Measurements from ENCODE around the gene NMT2.

NMT2 gene

GRCh38 chr10:15118615-15119014 is 49.9 kb downstream of the NMT2 start:
- Histone ChIP-seq H3K9me3 (ENCODE audit: control insufficient read depth, low read length) (no peaks in the 10 kb centered on the region), H3K4me1 (ENCODE audit: control insufficient read depth, insufficient read depth, low read length, poor library complexity, severe bottlenecking) (no peaks in the 10 kb centered on the region), H3K36me3 (ENCODE audit: control insufficient read depth, insufficient read depth, low read length) (peaks cover 58% of the 10 kb centered on the region), H3K27ac (ENCODE audit: low read depth, low read length, severe bottlenecking) (no peak overlapping the region), H3K4me3 (ENCODE audit: extremely low read depth, insufficient read depth, low read length, poor library complexity, severe bottlenecking) (no peak overlapping the region)
- whole genome bisulfite sequencing, 2 experiments (ENCODE audit: insufficient coverage in 2 of 2), result 86% methylated on average over 1 of the region's 1 CpG; no CpG with 5 or more reads in 1 of the 2 experiments

DNA sequence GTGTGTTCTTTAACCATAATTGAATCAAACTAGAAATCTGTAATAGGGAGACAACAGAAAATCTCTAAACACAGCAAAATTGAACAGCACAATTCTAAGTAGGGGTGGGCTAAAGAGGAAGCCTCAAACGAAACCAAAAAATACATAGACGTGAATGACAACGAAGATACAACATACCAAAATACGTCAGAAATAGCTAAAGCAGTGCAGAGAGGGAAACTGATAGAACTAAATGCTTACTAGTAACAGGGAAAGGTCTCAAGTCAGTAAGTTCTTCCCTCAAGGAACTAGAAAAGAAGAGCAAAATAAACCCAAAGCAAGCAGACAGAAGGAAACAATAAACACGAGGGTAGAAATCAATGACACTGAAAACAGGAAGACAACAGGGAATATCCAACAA is 52.3 kb downstream of the NMT2 start:
- H3K4me1 ChIP-seq (ENCODE audit: control insufficient read depth, insufficient read depth, low read length, poor library complexity, severe bottlenecking), result no peaks in the 10 kb centered on the region
- H3K27ac ChIP-seq (ENCODE audit: low read depth, low read length, severe bottlenecking), result no peak overlapping the region
- no peak overlapping the region for H3K4me3 ChIP-seq (ENCODE audit: extremely low read depth, insufficient read depth, low read length, poor library complexity, severe bottlenecking)
- no peaks in the 10 kb centered on the region for H3K9me3 ChIP-seq (ENCODE audit: control insufficient read depth, low read length)
- 92% methylated on average over 5 of the region's 5 CpGs; no CpG with 5 or more reads in 1 of the 2 experiments for WGBS, 2 experiments (ENCODE audit: insufficient coverage in 2 of 2)
- peaks cover 69% of the 10 kb centered on the region for H3K36me3 ChIP-seq (ENCODE audit: control insufficient read depth, insufficient read depth, low read length)

GRCh38 chr10:15113766-15114165 is 54.7 kb downstream of the NMT2 start:
- H3K36me3 ChIP-seq (ENCODE audit: control insufficient read depth, insufficient read depth, low read length), result peaks cover 70% of the 10 kb centered on the region
- H3K4me1 ChIP-seq (ENCODE audit: control insufficient read depth, insufficient read depth, low read length, poor library complexity, severe bottlenecking), result no peaks in the 10 kb centered on the region
- no peak overlapping the region for H3K4me3 ChIP-seq (ENCODE audit: extremely low read depth, insufficient read depth, low read length, poor library complexity, severe bottlenecking)
- H3K27ac ChIP-seq (ENCODE audit: low read depth, low read length, severe bottlenecking), result no peak overlapping the region
- 100% methylated on average over 1 of the region's 4 CpGs; no CpG with 5 or more reads in 1 of the 2 experiments for WGBS, 2 experiments (ENCODE audit: insufficient coverage in 2 of 2)
- no peaks in the 10 kb centered on the region for H3K9me3 ChIP-seq (ENCODE audit: control insufficient read depth, low read length)

DNA sequence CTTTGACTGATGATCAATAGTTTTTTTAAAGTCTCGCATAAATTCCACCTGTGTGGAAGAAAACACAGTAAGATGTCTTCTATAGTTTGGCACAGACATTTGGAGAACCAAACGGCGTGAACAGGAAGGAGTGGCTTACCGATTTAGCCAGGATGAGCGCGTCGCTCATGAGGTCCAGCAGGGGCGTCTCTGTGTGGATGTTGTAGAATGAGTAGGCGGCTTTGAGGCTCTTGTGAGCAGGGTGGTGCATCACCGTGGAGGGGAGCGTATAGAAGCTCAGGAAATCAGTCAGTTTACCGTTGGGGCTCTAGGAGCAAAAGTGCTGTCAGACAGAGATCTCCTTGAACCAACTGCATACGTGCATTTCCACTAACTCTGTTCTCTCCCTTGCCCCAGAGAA is 55.8 kb downstream of the NMT2 start:
- Histone ChIP-seq H3K4me3 (ENCODE audit: extremely low read depth, insufficient read depth, low read length, poor library complexity, severe bottlenecking) (no peak overlapping the region), H3K36me3 (ENCODE audit: control insufficient read depth, insufficient read depth, low read length) (peaks cover 69% of the 10 kb centered on the region), H3K27ac (ENCODE audit: low read depth, low read length, severe bottlenecking) (no peak overlapping the region), H3K9me3 (ENCODE audit: control insufficient read depth, low read length) (no peaks in the 10 kb centered on the region), H3K4me1 (ENCODE audit: control insufficient read depth, insufficient read depth, low read length, poor library complexity, severe bottlenecking) (no peaks in the 10 kb centered on the region)
- 93 to 97% methylated on average over 11 to 13 of the region's 13 CpGs for WGBS, 2 experiments (ENCODE audit: insufficient coverage in 2 of 2)

DNA sequence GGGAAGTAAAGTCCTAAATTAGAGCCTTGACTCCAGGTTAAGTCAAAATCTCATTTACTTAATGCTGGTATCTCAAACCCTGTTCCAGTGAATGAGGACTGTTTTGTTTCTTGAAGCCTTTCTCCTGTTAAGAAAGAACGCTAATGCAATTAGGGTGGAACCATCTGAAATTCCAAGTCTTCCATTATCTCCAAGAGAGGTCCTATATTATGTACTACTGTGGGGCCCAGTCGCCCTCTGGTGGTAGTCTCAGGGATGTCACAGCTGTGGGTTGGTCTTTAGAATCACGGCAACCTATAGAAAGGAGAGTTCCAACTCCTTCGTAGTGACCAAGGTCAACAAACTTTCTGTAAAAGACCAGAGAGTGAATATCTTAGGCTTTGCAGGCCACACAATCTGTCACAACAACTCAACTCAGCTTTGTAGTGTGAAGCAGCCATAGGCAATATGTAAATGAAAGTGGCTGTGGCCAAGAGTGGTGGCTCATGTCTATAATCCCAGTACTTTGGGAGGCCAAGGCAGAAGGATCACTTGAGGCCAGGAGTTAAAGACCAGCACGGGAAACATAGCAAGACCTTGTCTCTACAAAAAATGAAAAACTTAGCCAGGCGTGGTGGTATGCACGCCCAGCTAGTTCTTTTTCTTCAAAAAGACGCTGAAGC is 62.0 kb downstream of the NMT2 start:
- Histone ChIP-seq H3K27ac (ENCODE audit: low read depth, low read length, severe bottlenecking) (no peak overlapping the region), H3K4me3 (ENCODE audit: extremely low read depth, insufficient read depth, low read length, poor library complexity, severe bottlenecking) (no peak overlapping the region), H3K9me3 (ENCODE audit: control insufficient read depth, low read length) (no peaks in the 10 kb centered on the region), H3K36me3 (ENCODE audit: control insufficient read depth, insufficient read depth, low read length) (peaks cover 84% of the 10 kb centered on the region), H3K4me1 (ENCODE audit: control insufficient read depth, insufficient read depth, low read length, poor library complexity, severe bottlenecking) (no peaks in the 10 kb centered on the region)
- WGBS, 2 experiments (ENCODE audit: insufficient coverage in 2 of 2), result 83 to 93% methylated on average over 4 of the region's 8 CpGs

DNA sequence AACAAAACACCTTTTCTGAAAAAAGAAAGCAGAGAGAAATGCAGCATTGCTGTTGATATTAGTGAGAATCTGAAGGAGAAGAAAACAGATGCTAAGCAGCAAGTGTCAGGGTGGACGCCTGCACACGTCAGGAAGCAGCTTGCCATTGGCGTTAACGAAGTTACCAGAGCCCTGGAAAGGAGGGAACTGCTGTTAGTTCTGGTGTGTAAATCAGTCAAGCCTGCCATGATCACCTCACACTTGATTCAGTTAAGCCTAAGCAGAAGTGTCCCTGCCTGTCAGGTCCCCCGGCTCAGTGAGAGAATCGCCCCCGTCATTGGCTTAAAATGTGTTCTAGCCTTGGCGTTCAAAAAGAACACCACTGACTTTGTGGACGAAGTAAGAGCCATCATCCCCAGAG is 65.0 kb downstream of the NMT2 start:
- WGBS, 2 experiments (ENCODE audit: insufficient coverage in 2 of 2), result 98 to 99% methylated on average over 9 of the region's 9 CpGs
- H3K9me3 ChIP-seq (ENCODE audit: control insufficient read depth, low read length), result no peaks in the 10 kb centered on the region
- peaks cover 4% of the 10 kb centered on the region for H3K4me1 ChIP-seq (ENCODE audit: control insufficient read depth, insufficient read depth, low read length, poor library complexity, severe bottlenecking)
- peaks cover 76% of the 10 kb centered on the region for H3K36me3 ChIP-seq (ENCODE audit: control insufficient read depth, insufficient read depth, low read length)
- no peak overlapping the region for H3K27ac ChIP-seq (ENCODE audit: low read depth, low read length, severe bottlenecking)
- no peak overlapping the region for H3K4me3 ChIP-seq (ENCODE audit: extremely low read depth, insufficient read depth, low read length, poor library complexity, severe bottlenecking)

DNA sequence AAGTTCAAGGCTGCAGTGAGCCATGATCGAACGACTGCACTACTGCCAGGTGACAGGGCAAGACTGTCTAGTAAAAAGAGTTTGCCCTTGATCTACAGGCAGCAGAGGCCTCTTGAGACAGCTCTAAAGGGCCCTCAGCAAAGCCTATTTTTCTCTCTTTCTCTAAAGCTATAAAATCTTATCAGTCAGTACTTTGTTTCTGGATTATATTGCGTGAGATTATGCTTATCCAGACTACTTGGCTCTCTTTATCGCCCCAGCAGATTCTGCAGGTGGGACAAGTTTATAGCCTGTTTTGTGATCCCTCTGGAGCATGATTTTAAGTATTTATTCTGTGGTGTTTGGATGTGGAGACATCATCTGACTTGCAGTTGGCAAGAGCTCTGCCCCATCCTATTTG is 68.6 kb downstream of the NMT2 start:
- 91 to 97% methylated on average over 2 to 4 of the region's 4 CpGs for WGBS, 2 experiments (ENCODE audit: insufficient coverage in 2 of 2)
- no peak overlapping the region for H3K27ac ChIP-seq (ENCODE audit: low read depth, low read length, severe bottlenecking)
- no peak overlapping the region for H3K4me3 ChIP-seq (ENCODE audit: extremely low read depth, insufficient read depth, low read length, poor library complexity, severe bottlenecking)
- peaks cover 49% of the 10 kb centered on the region for H3K36me3 ChIP-seq (ENCODE audit: control insufficient read depth, insufficient read depth, low read length)
- H3K4me1 ChIP-seq (ENCODE audit: control insufficient read depth, insufficient read depth, low read length, poor library complexity, severe bottlenecking), result peaks cover 10% of the 10 kb centered on the region
- H3K9me3 ChIP-seq (ENCODE audit: control insufficient read depth, low read length), result no peaks in the 10 kb centered on the region

DNA sequence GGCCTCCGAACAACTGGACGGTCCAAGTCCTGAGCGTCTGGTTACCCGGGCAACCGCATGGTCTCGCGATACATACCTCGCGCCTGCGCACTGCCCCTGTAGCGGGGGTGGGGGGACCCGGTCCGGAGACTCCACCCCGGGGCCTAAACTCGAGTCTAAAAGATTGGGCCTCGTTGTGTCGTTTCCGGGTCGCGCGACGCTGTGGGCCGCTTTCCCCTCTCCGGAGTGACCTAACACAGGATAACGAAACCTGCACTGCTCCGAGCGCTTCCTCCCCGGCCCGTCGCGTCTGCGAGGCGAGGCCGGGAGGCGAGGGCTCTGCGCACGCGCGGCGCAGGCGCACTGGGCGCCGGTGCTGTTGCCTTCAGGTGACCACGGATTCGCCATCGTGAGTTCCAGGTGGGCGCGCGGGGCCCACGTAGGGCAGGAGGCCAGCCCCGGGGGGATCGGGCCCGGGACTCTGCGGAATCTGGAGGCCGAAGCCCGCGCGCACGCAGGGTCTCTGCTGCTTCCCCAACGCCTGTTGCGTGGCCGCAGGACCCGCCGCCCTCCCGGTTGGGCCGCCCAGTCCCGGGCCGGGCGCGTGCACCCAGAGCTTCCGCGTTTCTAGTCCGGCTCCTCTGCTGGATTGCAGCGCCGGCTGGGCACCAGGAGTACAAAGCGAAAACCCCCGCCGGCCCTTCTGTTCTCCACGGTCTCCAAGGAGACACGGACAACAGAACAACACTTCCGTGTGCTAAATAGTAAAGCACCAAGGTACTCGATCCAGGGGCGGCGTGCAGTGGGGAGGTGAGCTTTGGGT is 71.3 kb downstream of the NMT2 start, which contains the start of gene RPP38:
RPP38 (plus strand) TSS at position 345 of the 802 bp plus-strand sequence. CDS start 5,960 bp downstream, outside the sequence.
- Histone ChIP-seq H3K4me3 (ENCODE audit: extremely low read depth, insufficient read depth, low read length, poor library complexity, severe bottlenecking) (peak within 1 kb of the TSS; percentile 87), H3K27ac (ENCODE audit: low read depth, low read length, severe bottlenecking) (peak within 1 kb of the TSS; percentile 98), H3K9me3 (ENCODE audit: control insufficient read depth, low read length) (no peaks in the 10 kb centered on the region), H3K4me1 (ENCODE audit: control insufficient read depth, insufficient read depth, low read length, poor library complexity, severe bottlenecking) (peaks cover 10% of the 10 kb centered on the region), H3K36me3 (ENCODE audit: control insufficient read depth, insufficient read depth, low read length) (peaks cover 23% of the 10 kb centered on the region)
- 0% methylated on average over 66 to 78 of the region's 84 CpGs for WGBS, 2 experiments (ENCODE audit: insufficient coverage in 2 of 2)

GRCh38 chr10:15096661-15097010 is 71.9 kb downstream of the NMT2 start:
- WGBS, 2 experiments (ENCODE audit: insufficient coverage in 2 of 2), result 3 to 4% methylated on average over 11 of the region's 11 CpGs
- Histone ChIP-seq H3K36me3 (ENCODE audit: control insufficient read depth, insufficient read depth, low read length) (peaks cover 17% of the 10 kb centered on the region), H3K9me3 (ENCODE audit: control insufficient read depth, low read length) (no peaks in the 10 kb centered on the region), H3K4me3 (ENCODE audit: extremely low read depth, insufficient read depth, low read length, poor library complexity, severe bottlenecking) (peak overlapping the region; percentile 87), H3K4me1 (ENCODE audit: control insufficient read depth, insufficient read depth, low read length, poor library complexity, severe bottlenecking) (peaks cover 10% of the 10 kb centered on the region), H3K27ac (ENCODE audit: low read depth, low read length, severe bottlenecking) (peak overlapping the region; percentile 98)

DNA sequence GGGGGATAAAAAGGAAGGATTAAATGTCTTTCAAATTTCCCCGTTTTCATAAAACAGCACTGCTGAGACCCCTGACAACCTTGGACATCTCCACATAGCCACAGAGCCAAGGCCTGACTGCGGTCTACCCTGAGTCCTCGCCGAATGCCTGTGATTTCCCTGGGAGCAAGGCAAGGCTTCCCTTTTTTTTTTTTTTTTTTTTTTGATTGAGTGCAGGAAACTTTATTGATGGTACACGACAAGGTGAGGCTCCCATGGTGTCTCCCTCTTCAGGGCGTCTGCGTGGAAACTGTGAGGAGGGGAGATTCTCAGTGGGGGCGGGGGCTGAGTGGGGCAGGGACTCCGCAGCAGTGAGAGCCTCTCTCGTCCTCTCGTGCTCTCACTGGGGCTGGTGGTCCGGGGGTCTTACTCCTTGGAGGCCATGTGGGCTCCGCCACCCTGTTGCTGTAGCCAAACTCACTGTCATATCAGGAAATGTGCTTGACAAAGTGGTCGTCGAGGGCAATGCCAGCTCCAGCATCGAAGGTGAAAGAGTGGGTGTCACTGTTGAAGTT is 75.6 kb downstream of the NMT2 start:
- WGBS, 2 experiments (ENCODE audit: insufficient coverage in 2 of 2), result 85 to 89% methylated on average over 12 to 14 of the region's 16 CpGs
- H3K4me1 ChIP-seq (ENCODE audit: control insufficient read depth, insufficient read depth, low read length, poor library complexity, severe bottlenecking), result peaks cover 6% of the 10 kb centered on the region
- no peak overlapping the region for H3K4me3 ChIP-seq (ENCODE audit: extremely low read depth, insufficient read depth, low read length, poor library complexity, severe bottlenecking)
- no peaks in the 10 kb centered on the region for H3K9me3 ChIP-seq (ENCODE audit: control insufficient read depth, low read length)
- no peaks in the 10 kb centered on the region for H3K36me3 ChIP-seq (ENCODE audit: control insufficient read depth, insufficient read depth, low read length)
- H3K27ac ChIP-seq (ENCODE audit: low read depth, low read length, severe bottlenecking), result no peak overlapping the region
